Middle frontal gyrus (tissue), 1 donor: ENCODE measurements around the gene CHID1.

Source experiments
- DNase-seq: peaks from one replicate; pipeline ENCODE4 v3.0.0-alpha.2; 2015; ENCODE audit warnings: low spot score; ENCODE audit errors: extremely low spot score

The CHID1 gene

DNA sequence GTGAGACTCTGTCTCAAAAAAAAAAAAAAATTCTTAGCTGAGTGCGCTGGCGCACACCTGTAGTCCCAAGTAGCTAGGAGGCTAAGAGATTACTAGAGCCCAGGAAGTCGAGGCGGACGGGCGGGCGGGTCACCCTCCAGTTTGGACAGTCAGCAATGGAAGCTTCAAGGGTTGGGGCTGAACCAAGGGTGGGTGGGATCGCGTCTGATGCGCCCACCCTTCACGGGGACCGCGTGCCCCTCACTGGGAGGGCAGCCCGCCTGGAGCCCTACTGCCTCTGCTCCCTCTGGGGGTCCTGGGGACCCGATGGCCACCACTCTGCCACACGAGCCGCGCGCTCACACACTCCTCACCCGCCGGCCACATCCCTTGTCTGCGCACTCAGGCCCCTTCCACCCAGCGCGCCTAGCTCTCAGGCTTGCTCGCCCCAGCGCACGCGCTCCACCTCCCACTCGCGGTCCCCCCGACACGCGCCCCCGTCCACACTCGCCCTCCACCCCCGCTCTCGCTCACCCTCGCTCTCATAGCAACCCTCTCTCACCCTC is 494 bp downstream of the CHID1 start:
- DNase-seq: no peak

DNA sequence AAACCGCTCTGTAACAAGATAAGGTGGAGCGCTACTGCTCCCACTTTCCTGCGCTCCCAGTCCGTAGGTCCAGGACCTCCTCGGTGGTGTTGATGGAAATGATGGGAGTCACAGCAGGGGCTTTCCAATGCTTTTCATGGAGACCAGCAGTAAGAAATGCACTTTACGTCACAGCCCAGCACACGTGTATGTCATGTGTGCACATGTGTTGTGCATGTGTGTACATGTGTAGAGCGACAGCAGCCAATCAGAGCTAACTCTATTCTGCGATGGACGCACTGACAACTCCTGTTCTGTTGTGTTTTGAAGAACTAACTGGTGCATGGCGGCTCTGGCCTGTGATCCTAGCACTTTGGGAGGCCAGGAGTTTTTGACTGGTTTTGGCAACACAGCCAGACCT is 1.2 kb downstream of the CHID1 start:
- no peak for DNase-seq

- no peak for DNase-seq
These were observed 2.3 kb downstream of the CHID1 start for GRCh38 chr11:908273-908672.

- no peak for DNase-seq
These were observed 2.9 kb downstream of the CHID1 start for GRCh38 chr11:907668-908067.

DNA sequence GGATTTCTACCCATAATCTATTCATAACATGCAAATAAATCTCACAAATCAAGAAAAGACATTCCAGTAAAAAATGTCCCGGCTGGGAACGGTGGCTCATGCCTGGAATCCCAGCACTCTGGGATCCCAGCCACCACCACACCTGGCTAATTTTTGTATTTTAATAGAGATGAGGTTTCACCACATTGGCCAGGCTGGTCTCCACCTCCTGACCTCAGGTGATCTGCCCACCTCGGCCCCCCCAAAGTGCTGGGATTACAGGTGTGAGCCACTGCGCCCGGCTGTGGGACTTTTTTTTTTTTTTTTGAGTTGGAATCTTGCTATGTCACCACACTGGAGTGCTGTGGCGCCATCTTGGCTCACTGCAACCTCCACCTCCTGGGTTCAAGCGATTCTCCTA is 4.7 kb downstream of the CHID1 start:
- no peak for DNase-seq

DNA sequence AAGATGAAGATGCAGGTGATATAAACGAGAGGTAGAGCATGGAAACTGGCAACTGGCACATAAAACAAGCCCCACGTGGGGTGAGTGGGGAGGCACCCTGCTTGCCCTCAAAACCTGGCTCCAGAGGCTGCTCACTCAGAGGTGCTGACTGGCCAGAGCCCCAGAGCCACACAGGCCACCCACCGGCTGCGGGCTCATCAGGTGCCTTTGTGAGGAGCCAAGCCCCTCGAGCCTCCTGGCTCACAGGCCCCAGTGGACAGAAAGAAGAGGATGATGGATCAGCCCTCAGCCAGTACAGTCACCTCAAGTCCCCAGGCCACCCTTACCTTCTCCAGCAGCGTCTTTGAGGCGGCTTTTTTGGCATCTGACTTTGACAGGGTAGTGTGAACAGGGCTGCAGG is 6.2 kb downstream of the CHID1 start:
- DNase-seq: no peak

DNA sequence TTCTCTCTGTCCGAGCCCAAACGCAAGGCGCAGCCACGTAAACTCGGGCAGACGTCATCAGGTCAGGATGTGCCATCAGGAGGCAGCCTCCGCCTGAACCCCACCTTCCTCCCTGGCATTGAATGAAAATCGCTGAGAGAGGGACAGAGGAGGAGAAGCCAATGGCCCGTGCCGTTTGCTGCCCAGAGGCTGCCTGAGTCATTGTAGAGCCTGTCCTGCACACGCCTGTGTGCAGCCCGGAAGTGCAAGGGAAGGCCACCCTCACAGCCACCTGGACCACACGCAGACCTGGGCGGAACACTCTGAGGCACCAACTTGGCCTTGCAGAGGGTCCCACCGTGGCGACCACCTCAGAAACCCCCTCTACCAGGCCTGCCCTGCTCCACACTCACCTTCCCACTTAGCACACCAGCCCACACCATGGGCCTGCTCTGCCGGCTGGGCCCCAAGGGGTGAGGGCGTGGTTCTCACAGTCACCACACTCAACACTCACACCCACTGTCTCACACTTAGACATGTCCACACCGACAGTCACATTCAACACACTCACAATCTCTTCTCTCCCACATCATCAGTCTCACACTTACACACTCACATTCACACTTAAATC is 9.1 kb downstream of the CHID1 start:
- no peak for DNase-seq

DNA sequence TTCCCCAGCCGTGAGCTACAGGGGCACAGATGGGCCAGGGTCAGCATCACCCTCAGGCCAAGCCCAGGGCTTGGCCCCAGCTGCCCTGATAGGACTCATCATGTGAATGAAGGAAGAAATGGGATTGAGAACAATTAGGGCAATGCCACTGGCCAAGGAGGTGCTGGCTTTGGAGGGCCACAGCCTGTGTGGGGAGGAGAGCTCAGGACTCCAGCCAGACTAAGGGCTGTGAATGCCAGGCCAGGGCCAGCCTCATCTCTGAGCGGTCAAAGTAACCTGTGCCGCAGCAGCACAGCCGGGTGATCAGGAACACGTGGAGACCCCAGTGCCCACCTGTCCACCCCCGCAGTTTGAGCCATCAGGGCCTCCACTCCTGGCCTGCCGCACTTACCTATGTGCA is 10.1 kb downstream of the CHID1 start:
- no peak for DNase-seq

GRCh38 chr11:899724-900123 is 10.9 kb downstream of the CHID1 start:
- DNase-seq: no peak

GRCh38 chr11:898540-899190 is 11.9 kb downstream of the CHID1 start:
- DNase-seq: no peak

GRCh38 chr11:898143-898511 is 12.5 kb downstream of the CHID1 start:
- DNase-seq: no peak

DNA sequence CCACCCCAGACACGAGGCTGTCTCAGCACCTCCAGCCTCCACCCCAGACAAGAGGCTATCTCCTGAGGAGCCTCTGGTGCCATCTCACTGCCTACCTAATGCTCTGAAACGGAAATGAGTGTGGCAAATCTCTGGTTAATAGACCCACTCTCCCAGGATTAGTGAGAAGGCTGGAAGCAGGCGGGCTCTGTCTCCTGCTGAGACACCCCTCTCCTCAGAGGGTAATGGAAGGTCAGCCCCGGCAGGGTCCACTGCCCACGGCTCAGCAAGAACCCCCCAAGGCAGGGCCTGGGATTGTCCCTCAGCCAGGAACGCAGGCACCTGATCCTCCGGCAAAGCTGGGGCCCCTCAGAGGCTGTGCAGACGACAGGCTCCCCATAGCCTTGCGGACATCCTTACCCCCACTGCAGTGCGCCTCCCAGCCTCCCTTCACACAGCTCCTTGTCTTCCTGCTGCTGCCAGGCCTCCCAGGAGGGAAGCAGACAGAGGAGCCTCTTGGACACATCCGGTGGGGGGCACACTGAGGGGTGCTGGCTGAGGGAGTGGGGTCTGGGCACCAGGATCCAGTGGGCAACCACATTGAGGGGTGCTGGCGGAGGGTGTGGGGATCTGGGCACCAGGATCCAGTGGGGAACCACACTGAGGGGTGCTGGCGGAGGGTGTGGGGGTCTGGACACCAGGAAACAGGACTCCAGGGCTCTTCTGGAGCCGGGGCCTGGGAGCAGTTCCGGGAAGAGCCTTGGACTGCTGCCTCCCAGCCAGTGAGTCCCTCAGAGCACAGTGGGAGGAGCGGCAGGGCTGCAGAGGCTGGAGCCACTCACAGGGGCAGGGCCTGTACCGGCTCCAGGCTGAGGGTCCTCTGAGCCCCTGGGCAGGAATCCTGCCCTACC is 13.1 kb downstream of the CHID1 start:
- DNase-seq: no peak

DNA sequence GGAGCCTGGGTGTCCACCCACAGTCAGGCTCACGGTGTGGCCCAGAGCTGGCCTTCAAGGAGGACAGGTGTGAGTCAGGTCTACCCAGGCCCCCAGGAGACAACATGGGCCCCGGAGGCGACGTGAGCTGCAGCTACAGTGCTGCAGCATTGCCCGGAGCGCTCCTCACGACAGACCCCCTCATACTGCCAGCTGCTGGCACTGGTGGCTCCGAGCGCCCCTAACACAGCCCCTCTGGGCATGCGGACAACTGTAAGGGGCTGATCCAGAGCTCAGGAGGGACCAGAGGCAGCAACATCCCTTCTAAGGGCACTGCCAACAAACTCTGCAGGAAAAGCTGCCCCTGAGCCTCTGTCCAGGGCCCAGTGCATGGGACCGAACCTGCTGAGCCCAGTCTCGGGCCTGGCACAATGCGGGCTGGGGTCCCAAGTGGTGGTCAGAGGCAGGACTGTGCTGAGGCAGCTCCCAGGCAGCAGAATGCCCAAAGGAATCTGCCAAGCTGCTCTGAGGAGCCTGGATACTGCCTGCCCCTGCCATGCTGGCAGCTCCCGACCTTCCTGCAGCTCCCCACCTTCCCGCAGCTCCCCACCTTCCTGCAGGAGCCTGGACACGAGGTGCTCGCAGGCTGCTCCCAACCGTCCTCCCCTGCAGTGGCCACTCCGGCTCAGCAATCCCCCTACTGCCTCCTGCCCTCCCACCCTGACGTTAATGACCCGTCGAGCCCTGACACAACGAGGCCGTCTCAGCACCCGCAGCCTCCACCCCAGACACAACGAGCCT is 15.1 kb downstream of the CHID1 start:
- DNase-seq: no peak

DNA sequence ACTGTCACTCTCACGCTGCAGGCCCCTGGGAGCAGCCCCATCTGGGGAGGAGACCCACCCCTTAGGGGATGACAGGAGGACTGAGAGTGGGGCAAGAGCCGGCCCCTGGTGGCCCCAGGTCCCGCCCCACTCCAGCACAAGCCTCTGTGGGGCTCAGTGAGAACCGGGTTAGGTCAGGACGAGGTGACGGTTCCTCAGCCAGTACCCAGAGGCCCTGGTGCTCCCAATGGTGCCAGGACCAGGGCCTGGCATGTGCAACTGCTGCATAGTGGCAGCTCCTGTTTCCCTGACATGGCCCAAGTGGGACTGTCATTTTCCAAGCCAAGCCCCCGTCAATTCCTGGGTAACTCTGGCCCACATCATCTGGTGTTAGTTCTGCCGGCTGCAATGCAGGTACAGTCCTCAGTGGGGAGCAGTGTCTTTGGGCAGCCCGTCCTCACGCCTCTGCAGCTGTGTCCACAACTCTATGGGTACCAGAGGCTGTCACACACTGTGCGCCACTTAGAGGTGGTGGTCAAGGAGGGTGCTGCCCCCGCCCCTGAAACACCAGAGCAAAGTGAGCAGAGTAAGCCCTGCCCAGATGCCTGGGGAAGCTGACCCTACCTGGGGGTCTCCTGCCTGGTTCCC is 15.9 kb downstream of the CHID1 start:
- DNase-seq: no peak

GRCh38 chr11:893008-893654 is 17.5 kb downstream of the CHID1 start:
- DNase-seq: no peak

DNA sequence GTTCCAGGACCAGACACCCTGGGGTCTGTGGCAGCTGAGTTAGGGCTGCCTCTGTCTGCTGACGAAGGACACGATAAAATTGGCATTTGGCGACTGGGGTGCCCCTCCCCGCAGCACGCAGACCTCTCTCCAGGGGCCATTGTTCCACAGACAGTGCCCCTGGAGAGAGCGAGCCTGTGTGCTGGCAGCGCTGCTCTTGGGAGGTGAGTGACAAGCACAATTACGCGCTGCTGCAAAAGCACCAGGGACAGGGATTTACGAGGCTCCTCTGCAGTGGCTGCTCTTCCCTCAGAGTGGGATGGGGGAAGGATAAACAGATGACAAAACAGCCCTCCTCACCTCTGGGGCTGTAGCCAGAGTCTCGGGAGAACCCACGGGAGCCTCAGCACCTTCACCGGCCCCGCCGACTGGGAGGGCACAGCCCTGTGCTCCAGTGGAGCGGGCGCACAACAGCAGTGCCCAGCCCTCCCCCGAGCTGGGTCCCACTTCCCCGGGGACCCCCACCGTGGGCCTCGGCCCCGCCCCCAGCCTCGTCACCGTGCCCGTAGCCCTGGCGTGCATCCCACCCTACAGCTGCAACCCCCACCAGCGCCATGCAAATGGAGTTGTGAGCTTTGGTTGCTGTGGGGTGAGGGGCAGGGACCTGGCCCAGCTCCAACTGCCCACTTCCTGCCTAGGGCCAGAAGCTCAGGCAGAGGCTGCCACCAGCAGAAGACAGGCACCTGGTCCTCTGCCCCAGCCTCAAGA is 19.6 kb downstream of the CHID1 start:
- no peak for DNase-seq

DNA sequence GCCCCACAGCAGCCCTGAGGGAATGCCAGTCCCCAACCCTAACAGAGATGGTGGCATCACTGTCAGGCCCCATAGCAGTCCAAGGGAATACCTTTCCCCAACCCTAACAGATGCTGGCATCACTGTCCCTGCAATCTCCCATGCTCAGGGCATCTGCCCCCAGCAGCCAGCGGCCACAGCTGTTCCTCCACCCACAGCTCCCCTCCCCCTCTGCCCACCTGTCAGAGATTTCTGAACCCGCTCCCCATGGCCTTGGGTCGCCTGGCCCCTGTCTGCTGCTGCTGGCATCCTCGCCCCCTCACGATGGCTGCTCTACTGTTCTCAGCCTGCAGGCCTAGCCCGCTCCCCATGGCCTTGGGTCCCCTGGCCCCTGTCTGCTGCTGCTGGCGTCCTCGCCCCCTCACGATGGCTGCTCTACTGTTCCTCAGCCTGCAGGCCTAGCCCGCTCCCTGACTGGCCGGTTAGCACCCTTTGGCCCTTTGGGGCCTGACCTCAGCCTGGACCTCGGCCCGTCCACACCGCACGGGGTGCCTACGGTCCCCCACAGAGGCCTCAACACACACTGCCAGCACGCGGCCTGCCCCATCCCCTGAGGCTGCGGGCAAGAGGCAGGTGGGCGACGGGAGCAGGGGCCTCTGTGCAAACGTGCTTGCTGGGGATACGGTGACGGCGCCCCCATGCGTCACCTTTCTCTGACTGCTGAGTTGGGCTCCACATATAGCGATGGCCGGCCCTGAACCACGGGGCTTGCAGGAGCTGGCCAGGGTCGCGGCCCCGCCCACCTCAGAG is 20.7 kb downstream of the CHID1 start:
- no peak for DNase-seq

GRCh38 chr11:889257-889656 is 21.4 kb downstream of the CHID1 start:
- no peak for DNase-seq
